K562 treated with DMSO at 1 percent for 4 hours (cell line): ENCODE data around the gene DNMT3B. TPM values are rescaled to one million over a fixed set of nuclear protein-coding genes. Genes with fewer than 3 reads are reported as not detected.

Experiments
- total RNA-seq: library from RNA; unstranded; fragments of 300-600 nt; gene quantifications from 2 replicates; pipeline ENCODE4 v1.2.3, GENCODE V29; 2022; ENCODE audit not compliant: insufficient read depth

DNMT3B gene
- total RNA-seq: 18.4 and 22.1 TPM in 2 replicates

GRCh38 chr20:32761831-32762753 lies at the start of gene DNMT3B:
TSS of gene DNMT3B (plus strand) at chr20:32762385. CDS start at chr20:32780324, 17,939 bp downstream.

GRCh38 chr20:32743237-32744112 lies 18.7 kb upstream of the DNMT3B start, which contains the start of gene COMMD7:
TSS of gene COMMD7 (minus strand) at chr20:32743467. CDS start at chr20:32743391, 76 bp downstream.

Other genes with a start within 250 kb of the DNMT3B start
- gene NOL4L, start 177.1 kb upstream of the DNMT3B start, total RNA-seq: 5.2 and 8.2 TPM in 2 replicates
- gene C20orf203, start 88.4 kb upstream of the DNMT3B start, total RNA-seq: 0.19 TPM in 1 of 2 replicates, not detected in the other
- 75.5 and 75.7 TPM in 2 replicates for gene COMMD7, start 18.9 kb upstream of the DNMT3B start, total RNA-seq
- gene MAPRE1, start 57.6 kb downstream of the DNMT3B start, total RNA-seq: 86.2 and 91.5 TPM in 2 replicates
- not detected in 2 replicates for gene EFCAB8, start 96.5 kb downstream of the DNMT3B start, total RNA-seq
- not detected in 2 replicates for gene SUN5, start 242.0 kb downstream of the DNMT3B start, total RNA-seq
- not detected in 2 replicates for gene BPIFB2, start 245.3 kb downstream of the DNMT3B start, total RNA-seq